H1 (cell line): ENCODE data around the gene ZNF571. TPM values are rescaled to one million over a fixed set of nuclear protein-coding genes. Genes with fewer than 3 reads are reported as not detected.

Experiments
- CTCF ChIA-PET: fragments of 300-600 bp; sonication (Branson Sonifier 250); formaldehyde crosslinking; loops from one replicate; lab custom pipeline; 2021; ENCODE audit not compliant: partially characterized antibody; lab: Charles Lee
- POLR2A ChIA-PET: fragments of 300-600 bp; sonication (Branson Sonifier 250); formaldehyde crosslinking; loops from one replicate; lab custom pipeline; 2021; ENCODE audit warnings: inconsistent platforms; ENCODE audit not compliant: partially characterized antibody; lab: Charles Lee
- DNase-seq, 2 experiments: peaks; one replicate each; pipeline versions ENCODE4 v3.0.0 to v3.0.0-alpha.2; 2010 to 2022; ENCODE audit warnings: low spot score in 2 of 2, low read depth in 1 of 2, mixed read lengths in 1 of 2
- FAIRE-seq: peaks from 2 replicates; lab custom pipeline; 2011; peaks lifted over from hg19 to GRCh38; lab: Jason Lieb, UNC
- H2AFZ ChIP-seq: 2 replicates; pipeline ENCODE4 v1.8.1; 2012; ENCODE audit warnings: low read length, inconsistent platforms
- H2AK5ac ChIP-seq: 2 replicates; pipeline ENCODE4 v1.6.1; 2013; ENCODE audit warnings: low read depth, low read length
- H2BK120ac ChIP-seq: replicated peaks from 2 replicates; pipeline ENCODE3; 2013; ENCODE audit warnings: low read depth, low read length, inconsistent platforms
- H2BK12ac ChIP-seq: 2 replicates; pipeline ENCODE4 v1.6.1; 2013; ENCODE audit warnings: low read depth, low read length
- H2BK15ac ChIP-seq: 2 replicates; pipeline ENCODE4 v1.6.1; 2013; ENCODE audit warnings: low read length
- H2BK20ac ChIP-seq: 2 replicates; pipeline ENCODE4 v1.6.1; 2013; ENCODE audit warnings: low read length
- H2BK5ac ChIP-seq: 2 replicates; pipeline ENCODE4 v1.6.1; 2013; ENCODE audit warnings: low read depth, low read length
- H3K14ac ChIP-seq: 2 replicates; pipeline ENCODE4 v1.6.1; 2013; ENCODE audit warnings: inconsistent platforms; ENCODE audit not compliant: insufficient read length
- H3K18ac ChIP-seq: 2 replicates; pipeline ENCODE4 v1.6.1; 2013; ENCODE audit warnings: low read length; ENCODE audit errors: extremely low read depth
- H3K23ac ChIP-seq: 2 replicates; pipeline ENCODE4 v1.6.1; 2013; ENCODE audit warnings: inconsistent platforms; ENCODE audit not compliant: insufficient read length
- H3K23me2 ChIP-seq: 2 replicates; pipeline ENCODE4 v1.6.1; 2013; ENCODE audit warnings: low read depth, low read length
- H3K27ac ChIP-seq: 2 replicates; pipeline ENCODE4 v1.6.1; 2011; ENCODE audit warnings: low read depth, low read length, inconsistent platforms
- H3K27me3 ChIP-seq, 4 experiments: replicated peaks in 1 of 4; 1 replicate in 1 of 4; 2 replicates in 3 of 4; pipeline versions ENCODE4 v1.6.1 to v1.8.1; 2011 to 2013; ENCODE audit warnings: low read length in 3 of 4, mild to moderate bottlenecking in 3 of 4, inconsistent platforms in 2 of 4, mixed read lengths in 2 of 4, moderate library complexity in 1 of 4; ENCODE audit not compliant: control insufficient read depth in 3 of 4, insufficient read depth in 3 of 4; ENCODE audit errors: extremely low read depth in 1 of 4
- H3K36me3 ChIP-seq, 4 experiments: 2 replicates each; pipeline versions ENCODE4 v1.6.1 to v1.8.1; 2011 to 2013; ENCODE audit warnings: mild to moderate bottlenecking in 4 of 4, low read length in 3 of 4, moderate library complexity in 2 of 4, control low read depth in 1 of 4, inconsistent platforms in 1 of 4; ENCODE audit not compliant: insufficient read depth in 4 of 4, control insufficient read depth in 2 of 4
- H3K4ac ChIP-seq: replicated peaks from 2 replicates; pipeline ENCODE3; 2013; ENCODE audit warnings: low read length, low read depth, mixed read lengths, inconsistent platforms; ENCODE audit not compliant: insufficient read length
- H3K4me1 ChIP-seq, 4 experiments: replicated peaks in 1 of 4; 1 replicate in 1 of 4; 2 replicates in 3 of 4; pipeline versions ENCODE4 v1.6.1 to v1.8.1; 2011 to 2013; ENCODE audit warnings: low read length in 3 of 4, inconsistent platforms in 2 of 4, mixed read lengths in 1 of 4; ENCODE audit not compliant: insufficient read depth in 4 of 4, control insufficient read depth in 3 of 4
- H3K4me2 ChIP-seq, 2 experiments: 2 replicates each; pipeline versions ENCODE4 v1.6.1 to v1.8.1; 2011 to 2013; ENCODE audit warnings: low read depth in 2 of 2, low read length in 2 of 2, control low read depth in 1 of 2, inconsistent platforms in 1 of 2, mild to moderate bottlenecking in 1 of 2; ENCODE audit not compliant: insufficient read depth in 1 of 2
- H3K4me3 ChIP-seq, 4 experiments: fragments of 200-600, 300-600 bp in 1 of 4; sonication (generic), shearing (Covaris generic), sonication (Bioruptor Twin) in 1 of 4; 2 replicates each; pipeline versions ENCODE4 v1.5.1 to v1.8.1; 2011 to 2016; ENCODE audit warnings: low read length in 4 of 4, low read depth in 3 of 4, control low read depth in 2 of 4, inconsistent platforms in 2 of 4, mild to moderate bottlenecking in 2 of 4, mixed read lengths in 1 of 4, moderate library complexity in 1 of 4; ENCODE audit not compliant: insufficient read depth in 2 of 4; ENCODE audit errors: extremely low read depth in 1 of 4
- H3K56ac ChIP-seq: replicated peaks from 2 replicates; pipeline ENCODE3; 2013; ENCODE audit warnings: low read depth, mild to moderate bottlenecking, mixed read lengths, low read length, inconsistent platforms; ENCODE audit not compliant: insufficient read length
- H3K79me1 ChIP-seq: 2 replicates; pipeline ENCODE4 v1.6.1; 2013; ENCODE audit warnings: low read depth, low read length, control low read depth
- H3K79me2 ChIP-seq, 2 experiments: 2 replicates each; pipeline versions ENCODE4 v1.6.1 to v1.8.1; 2012 to 2013; ENCODE audit warnings: low read length in 2 of 2, mild to moderate bottlenecking in 2 of 2, inconsistent platforms in 1 of 2; ENCODE audit not compliant: insufficient read depth in 2 of 2, control insufficient read depth in 1 of 2
- H3K9ac ChIP-seq, 4 experiments: replicated peaks in 1 of 4; 1 replicate in 1 of 4; 2 replicates in 3 of 4; pipeline versions ENCODE4 v1.6.1 to v1.8.1; 2011 to 2013; ENCODE audit warnings: low read depth in 3 of 4, low read length in 3 of 4, control low read depth in 2 of 4, mild to moderate bottlenecking in 2 of 4, moderate library complexity in 2 of 4, inconsistent platforms in 1 of 4; ENCODE audit errors: extremely low read depth in 1 of 4
- H3K9me3 ChIP-seq, 2 experiments: 2 replicates each; pipeline versions ENCODE4 v1.6.1 to v1.8.1; 2012 to 2013; ENCODE audit warnings: mild to moderate bottlenecking in 2 of 2, moderate library complexity in 2 of 2, control low read depth in 1 of 2, inconsistent platforms in 1 of 2, low read depth in 1 of 2, low read length in 1 of 2, mixed read lengths in 1 of 2; ENCODE audit not compliant: insufficient read depth in 2 of 2
- H4K20me1 ChIP-seq, 2 experiments: replicated peaks in 1 of 2; 2 replicates each; pipeline versions ENCODE3 to v1.8.1; 2011 to 2013; ENCODE audit warnings: inconsistent platforms in 2 of 2, low read length in 2 of 2, mild to moderate bottlenecking in 1 of 2; ENCODE audit not compliant: insufficient read depth in 2 of 2, control insufficient read depth in 1 of 2
- H4K5ac ChIP-seq: 2 replicates; pipeline ENCODE4 v1.6.1; 2013; ENCODE audit warnings: low read length, low read depth, mixed read lengths, inconsistent platforms; ENCODE audit not compliant: insufficient read length
- H4K8ac ChIP-seq: 2 replicates; pipeline ENCODE4 v1.8.0; 2013; ENCODE audit warnings: mild to moderate bottlenecking, moderate library complexity, low read length, inconsistent platforms; ENCODE audit not compliant: insufficient read depth; ENCODE audit errors: extremely low read depth
- H4K91ac ChIP-seq: replicated peaks from 2 replicates; pipeline ENCODE3; 2013; ENCODE audit warnings: low read length, mixed read lengths, inconsistent platforms; ENCODE audit not compliant: insufficient read length
- EGR1 ChIP-seq: IDR thresholded peaks from 2 replicates; pipeline ENCODE4 v1.6.1; 2011; ENCODE audit warnings: low read depth, low read length, borderline replicate concordance
- RBBP5 ChIP-seq: IDR thresholded peaks from 2 replicates; pipeline ENCODE4 v1.7.1; 2012; ENCODE audit warnings: low read depth, mild to moderate bottlenecking, inconsistent platforms, low read length, moderate library complexity, borderline replicate concordance
- RFX5 ChIP-seq: IDR thresholded peaks from 2 replicates; pipeline ENCODE4 v1.6.1; 2011; ENCODE audit warnings: low read depth, low read length, improper control_type of control experiment, borderline replicate concordance
- ZNF274 ChIP-seq: IDR thresholded peaks from 2 replicates; pipeline ENCODE4 v1.7.0; 2012; ENCODE audit warnings: low read length, borderline replicate concordance; ENCODE audit errors: extremely low read depth
- WGBS, 2 experiments: shearing (Covaris generic) in 1 of 2; methylation state at CpG; one replicate each; pipeline versions ENCODE4 v1.1.6 to v1.1.7; 2013 to 2015; ENCODE audit warnings: low lambda C conversion rate in 2 of 2, mixed read lengths in 2 of 2, inconsistent platforms in 1 of 2, low coverage in 1 of 2, missing lambda C conversion rate in 1 of 2; ENCODE audit not compliant: insufficient replicate concordance in 2 of 2, insufficient coverage in 1 of 2, insufficient read length in 1 of 2; ENCODE audit errors: extremely low coverage in 1 of 2, missing lambda C conversion rate in 1 of 2; 5-methylcytosine and 5-hydroxymethylcytosine counted together
- polyA plus RNA-seq, 7 experiments: library from polyadenylated mRNA; depleted of rRNA in 3 of 7; stranded (reverse) in 5 of 7; unstranded in 2 of 7; fragments of >200 nt in 5 of 7; fragments of 200-250 nt in 2 of 7; gene quantifications; 1 replicate in 5 of 7; 2 replicates in 1 of 7; 4 replicates in 1 of 7; pipeline versions ENCODE4 v1.2.1 to v1.2.3, GENCODE V29; 2011 to 2013; ENCODE audit warnings: missing spikeins in 2 of 7, mixed read lengths in 2 of 7
- total RNA-seq: library from RNA; stranded (reverse); fragmentation: NEBNext Ultra II Directional; extraction: Animal tissue kit (Norgen Biotek cat#: 25700); gene quantifications from 2 replicates; pipeline ENCODE4 v1.2.1, GENCODE V29; 2021

Gene ZNF571
- total and polyA plus RNA-seq, 2 of the 8 experiments (the other 6 are each of a cell fraction or from before 2014, with no cell fraction given) = 1.8 to 3.9 TPM

DNA sequence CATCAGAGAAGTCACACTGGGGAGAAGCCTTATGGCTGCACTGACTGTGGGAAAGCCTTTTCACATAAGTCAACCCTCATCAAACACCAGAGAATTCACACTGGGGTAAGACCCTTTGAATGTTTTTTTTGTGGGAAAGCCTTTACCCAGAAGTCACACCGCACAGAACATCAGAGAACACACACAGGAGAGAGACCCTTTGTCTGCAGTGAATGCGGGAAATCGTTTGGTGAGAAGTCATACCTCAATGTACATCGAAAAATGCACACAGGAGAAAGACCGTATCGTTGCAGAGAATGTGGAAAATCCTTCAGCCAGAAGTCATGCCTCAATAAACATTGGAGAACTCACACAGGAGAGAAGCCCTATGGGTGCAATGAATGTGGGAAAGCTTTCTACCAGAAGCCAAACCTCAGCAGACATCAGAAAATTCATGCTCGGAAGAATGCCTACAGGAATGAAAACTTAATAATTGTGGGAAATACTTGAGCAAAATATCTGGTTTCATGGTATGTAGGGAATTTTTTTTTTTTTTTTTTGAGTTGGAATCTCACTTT is 57.1 kb downstream of the ZNF571 start:
- FAIRE-seq = no peak
- POLR2A ChIA-PET = interaction anchor here (0.6 kb wide), 1 partner anchor 158 kb away, joined by 3 read pairs; no protein-coding TSS in a partner anchor
- 88% methylated on average over 7 of the region's 7 CpGs; no CpG with 5 or more reads in 1 of the 2 experiments for WGBS, 2 experiments
- TF ChIP-seq EGR1 (no peak), RFX5 (no peak), RBBP5 (no peak), ZNF274 (peak; percentile 91)

More for the DNA sequence above, 57.1 kb downstream of the ZNF571 start:
- peaks cover 53 to 65% of the 10 kb centered on the region in 2 experiments for H3K9me3 ChIP-seq
- no peak overlapping the region for H3K27ac ChIP-seq
- H3K9ac ChIP-seq = no peak overlapping the region
- H3K56ac ChIP-seq = no peak overlapping the region
- H3K4me1 ChIP-seq = no peaks in the 10 kb centered on the region
- no peaks in the 10 kb centered on the region for H3K79me1 ChIP-seq
- no peak overlapping the region for H4K5ac ChIP-seq
- no peak overlapping the region for H3K18ac ChIP-seq
- H2BK15ac ChIP-seq = no peak overlapping the region
- H3K27me3 ChIP-seq = no peaks in the 10 kb centered on the region
- no peak overlapping the region for H2BK12ac ChIP-seq
- no peaks in the 10 kb centered on the region for H4K20me1 ChIP-seq
- no peak for DNase-seq
- no peak overlapping the region for H2BK20ac ChIP-seq
- H3K14ac ChIP-seq = no peak overlapping the region
- no peak overlapping the region for H3K4me2 ChIP-seq
- no peaks in the 10 kb centered on the region for H3K79me2 ChIP-seq
- no peak overlapping the region for H3K4me3 ChIP-seq
- CTCF ChIA-PET = interaction anchor here (0.6 to 0.7 kb wide), 2 partner anchors 23 to 168 kb away, joined by 3 to 4 read pairs; no protein-coding TSS in a partner anchor
- no peak overlapping the region for H4K8ac ChIP-seq
- H2AFZ ChIP-seq = no peak overlapping the region
- no peak overlapping the region for H2BK5ac ChIP-seq
- H3K4ac ChIP-seq = no peak overlapping the region
- no peak overlapping the region for H2BK120ac ChIP-seq
- H4K91ac ChIP-seq = no peak overlapping the region
- H2AK5ac ChIP-seq = no peak overlapping the region
- H3K36me3 ChIP-seq = peaks cover 16 to 59% (median 41%) of the 10 kb centered on the region in 4 experiments
- no peaks in the 10 kb centered on the region; the same call in 1 of the 2 replicates for H3K23me2 ChIP-seq
- no peak overlapping the region for H3K23ac ChIP-seq
